Parathyroid adenoma (tissue), 2 donors: Measurements from ENCODE around the gene TNIP2.

Experiments
- H2AFZ ChIP-seq: fragments of 300-600 bp; sonication (generic); one replicate; pipeline ENCODE4 v1.7.0; 2017; ENCODE audit warnings: antibody characterized with exemption, mild to moderate bottlenecking
- H3K27ac ChIP-seq: fragments of 300-600 bp; sonication (generic); one replicate; pipeline ENCODE4 v1.7.0; 2017
- H3K27me3 ChIP-seq: fragments of 300-600 bp; sonication (generic); one replicate; pipeline ENCODE4 v1.7.0; 2017; ENCODE audit warnings: low read length; ENCODE audit not compliant: control insufficient read depth, insufficient read depth
- H3K36me3 ChIP-seq: fragments of 300-600 bp; sonication (generic); one replicate; pipeline ENCODE4 v1.7.0; 2017; ENCODE audit warnings: low read length; ENCODE audit not compliant: control insufficient read depth, insufficient read depth
- H3K4me1 ChIP-seq: fragments of 300-600 bp; sonication (generic); one replicate; pipeline ENCODE4 v1.7.0; 2017; ENCODE audit warnings: control low read depth
- H3K4me2 ChIP-seq: fragments of 300-600 bp; sonication (generic); one replicate; pipeline ENCODE4 v1.7.0; 2017; ENCODE audit warnings: low read length
- H3K4me3 ChIP-seq: fragments of 300-600 bp; sonication (generic); one replicate; pipeline ENCODE4 v1.7.0; 2017; ENCODE audit warnings: low read depth, low read length
- H3K79me2 ChIP-seq: fragments of 300-600 bp; sonication (generic); one replicate; pipeline ENCODE4 v1.7.0; 2017; ENCODE audit warnings: control low read depth
- H3K9ac ChIP-seq: fragments of 300-600 bp; sonication (generic); one replicate; pipeline ENCODE4 v1.7.0; 2017; ENCODE audit warnings: mild to moderate bottlenecking
- H3K9me3 ChIP-seq: fragments of 300-600 bp; sonication (generic); one replicate; pipeline ENCODE4 v1.7.0; 2017; ENCODE audit warnings: low read length; ENCODE audit not compliant: control insufficient read depth
- TF ChIP-seq, protein P1 (sequence below): fragments of 300-600 bp; sonication (generic); IDR thresholded peaks from one replicate; pipeline ENCODE4 v1.7.0; 2017; ENCODE audit warnings: antibody characterized with exemption, mild to moderate bottlenecking
- donor health status: primary hyperparathyroidism.

TNIP2 gene

GRCh38 chr4:2792711-2793585 lies 36.8 kb upstream of the TNIP2 start, which contains the start of gene SH3BP2:
TSS of gene SH3BP2 (plus strand) at chr4:2793085. CDS start at chr4:2820618, 27,533 bp downstream.
- H3K4me2 ChIP-seq = peak within 1 kb of the TSS; percentile 88
- H3K79me2 ChIP-seq = no peaks in the 10 kb centered on the region
- no peak within 1 kb of the TSS for H3K9ac ChIP-seq
- peaks cover 36% of the 10 kb centered on the region for H3K4me1 ChIP-seq
- TF ChIP-seq, protein P1, sequence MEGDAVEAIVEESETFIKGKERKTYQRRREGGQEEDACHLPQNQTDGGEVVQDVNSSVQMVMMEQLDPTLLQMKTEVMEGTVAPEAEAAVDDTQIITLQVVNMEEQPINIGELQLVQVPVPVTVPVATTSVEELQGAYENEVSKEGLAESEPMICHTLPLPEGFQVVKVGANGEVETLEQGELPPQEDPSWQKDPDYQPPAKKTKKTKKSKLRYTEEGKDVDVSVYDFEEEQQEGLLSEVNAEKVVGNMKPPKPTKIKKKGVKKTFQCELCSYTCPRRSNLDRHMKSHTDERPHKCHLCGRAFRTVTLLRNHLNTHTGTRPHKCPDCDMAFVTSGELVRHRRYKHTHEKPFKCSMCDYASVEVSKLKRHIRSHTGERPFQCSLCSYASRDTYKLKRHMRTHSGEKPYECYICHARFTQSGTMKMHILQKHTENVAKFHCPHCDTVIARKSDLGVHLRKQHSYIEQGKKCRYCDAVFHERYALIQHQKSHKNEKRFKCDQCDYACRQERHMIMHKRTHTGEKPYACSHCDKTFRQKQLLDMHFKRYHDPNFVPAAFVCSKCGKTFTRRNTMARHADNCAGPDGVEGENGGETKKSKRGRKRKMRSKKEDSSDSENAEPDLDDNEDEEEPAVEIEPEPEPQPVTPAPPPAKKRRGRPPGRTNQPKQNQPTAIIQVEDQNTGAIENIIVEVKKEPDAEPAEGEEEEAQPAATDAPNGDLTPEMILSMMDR = no peak
- peak within 1 kb of the TSS; percentile 63 for H3K4me3 ChIP-seq
- no peaks in the 10 kb centered on the region for H3K27me3 ChIP-seq
- H3K9me3 ChIP-seq = no peaks in the 10 kb centered on the region
- H3K36me3 ChIP-seq = no peaks in the 10 kb centered on the region
- peak within 1 kb of the TSS; percentile 66 for H2AFZ ChIP-seq
- peak within 1 kb of the TSS; percentile 95 for H3K27ac ChIP-seq

GRCh38 chr4:2792396-2792710 lies 36.2 kb upstream of the TNIP2 start:
- Histone ChIP-seq H3K4me2 (no peak overlapping the region), H3K36me3 (no peaks in the 10 kb centered on the region), H3K9me3 (no peaks in the 10 kb centered on the region), H3K79me2 (no peaks in the 10 kb centered on the region), H3K4me3 (no peak overlapping the region), H3K4me1 (peaks cover 31% of the 10 kb centered on the region), H3K27me3 (no peaks in the 10 kb centered on the region), H3K9ac (no peak overlapping the region), H3K27ac (no peak overlapping the region), H2AFZ (no peak overlapping the region)
- TF ChIP-seq, protein P1 = no peak

DNA sequence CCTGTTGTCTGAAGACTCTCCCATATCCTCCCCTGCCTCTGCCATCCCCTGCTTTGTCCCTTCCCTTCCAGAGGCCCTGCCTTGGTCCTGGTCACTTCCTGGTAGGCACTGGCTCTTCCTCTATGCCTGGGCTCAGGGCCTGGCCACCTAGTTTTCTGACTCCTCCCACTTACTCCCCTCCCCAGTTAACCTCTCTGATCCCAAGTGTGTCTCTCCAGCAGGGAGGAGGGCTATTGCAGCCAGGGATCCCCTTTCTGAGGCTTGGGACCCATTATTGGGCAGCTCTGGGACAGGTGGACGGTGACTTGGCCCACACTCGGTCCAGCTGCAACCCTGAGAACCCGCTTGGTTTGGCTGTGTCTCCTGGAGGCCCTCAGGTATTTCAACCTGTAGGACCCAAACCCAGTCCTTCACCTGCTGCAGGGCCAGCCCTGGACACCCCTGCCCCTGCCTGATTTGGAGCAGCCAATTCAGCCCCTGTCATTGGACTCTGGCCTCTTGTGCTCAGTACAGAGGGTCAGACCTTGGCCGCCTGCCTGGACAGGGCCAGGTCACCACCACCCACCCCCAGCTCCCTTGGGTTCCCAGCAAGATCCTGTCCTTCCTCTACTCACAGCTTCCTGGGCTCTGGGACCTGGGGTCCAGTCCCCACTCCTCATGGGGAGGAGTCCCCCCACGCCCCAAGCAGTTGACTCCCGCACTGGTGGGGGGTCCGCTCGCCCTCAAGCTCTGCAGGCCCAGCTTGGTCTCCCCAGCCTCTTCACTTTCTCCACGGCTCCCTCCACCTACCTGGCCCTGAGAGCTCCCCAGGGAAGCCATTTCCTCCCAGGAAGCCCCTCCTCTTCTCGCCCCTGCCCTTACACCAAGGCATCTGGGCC lies 35.6 kb upstream of the TNIP2 start:
- H2AFZ ChIP-seq = no peak overlapping the region
- H3K36me3 ChIP-seq = no peaks in the 10 kb centered on the region
- no peak overlapping the region for H3K9ac ChIP-seq
- no peak overlapping the region for H3K4me3 ChIP-seq
- no peak overlapping the region for H3K27ac ChIP-seq
- peaks cover 25% of the 10 kb centered on the region for H3K4me1 ChIP-seq
- H3K79me2 ChIP-seq = no peaks in the 10 kb centered on the region
- no peak overlapping the region for H3K4me2 ChIP-seq
- H3K27me3 ChIP-seq = no peaks in the 10 kb centered on the region
- TF ChIP-seq, protein P1 = no peak
- H3K9me3 ChIP-seq = no peaks in the 10 kb centered on the region

DNA sequence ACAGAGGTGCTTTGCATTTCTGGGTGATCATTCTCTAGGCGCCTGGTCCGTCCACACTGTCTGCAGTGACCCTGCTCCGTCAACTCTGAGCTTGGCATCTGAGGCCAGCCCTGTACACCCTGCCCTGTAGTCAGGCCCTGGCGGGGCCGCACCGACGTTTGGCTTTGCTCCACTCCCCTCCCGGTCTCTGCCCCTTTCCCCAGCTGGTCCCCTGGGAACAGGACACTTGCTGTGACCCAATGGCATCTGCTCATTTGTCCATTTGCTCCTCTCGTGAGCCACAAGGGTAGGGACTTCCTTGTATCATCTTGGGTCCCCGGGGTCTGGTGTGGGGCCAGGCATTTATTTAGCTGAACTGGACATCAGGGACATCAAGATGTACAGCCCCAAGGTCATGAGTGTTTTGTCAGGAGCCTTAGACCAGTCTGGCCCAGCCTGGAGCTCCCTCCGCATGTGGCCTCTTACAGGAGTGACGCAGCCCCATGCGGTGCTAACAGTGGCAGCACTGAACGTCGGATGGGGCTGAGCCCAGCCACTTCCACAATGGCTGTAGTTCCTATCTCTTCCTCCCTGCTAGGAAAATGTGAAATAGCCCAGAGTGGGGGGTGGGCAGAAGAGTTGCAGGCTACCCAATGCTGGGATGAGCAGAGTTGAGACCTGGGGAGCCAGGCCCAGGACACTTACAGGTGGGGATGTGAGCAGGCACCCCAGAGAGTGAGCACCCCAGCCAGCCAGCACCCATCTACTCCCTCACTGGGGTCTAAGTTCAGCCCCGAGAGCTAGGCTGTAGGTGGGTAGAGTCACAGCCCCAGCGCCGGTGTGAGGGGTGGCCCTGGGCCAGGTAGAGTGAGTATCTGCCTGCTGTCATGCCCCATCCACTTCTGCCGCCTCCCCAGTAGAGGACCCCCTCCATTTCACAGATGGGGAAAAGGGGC lies 34.7 kb upstream of the TNIP2 start:
- peaks cover 18% of the 10 kb centered on the region for H3K4me1 ChIP-seq
- no peak overlapping the region for H3K4me3 ChIP-seq
- H3K36me3 ChIP-seq = no peaks in the 10 kb centered on the region

More for the DNA sequence above, 34.7 kb upstream of the TNIP2 start:
- Histone ChIP-seq H2AFZ (no peak overlapping the region), H3K9ac (no peak overlapping the region), H3K4me2 (no peak overlapping the region), H3K27me3 (no peaks in the 10 kb centered on the region), H3K27ac (no peak overlapping the region), H3K79me2 (no peaks in the 10 kb centered on the region), H3K9me3 (no peaks in the 10 kb centered on the region)
- TF ChIP-seq, protein P1 = no peak
